ENCODE results near the gene SNTA1. TPM values are rescaled to one million over a fixed set of nuclear protein-coding genes. Genes with fewer than 3 reads are reported as not detected.

Gene SNTA1
- 14.6 TPM for polyA plus RNA-seq (2013, experiment 1 of 2)
- polyA plus RNA-seq (2013, experiment 2 of 2) = 14.4 TPM

DNA sequence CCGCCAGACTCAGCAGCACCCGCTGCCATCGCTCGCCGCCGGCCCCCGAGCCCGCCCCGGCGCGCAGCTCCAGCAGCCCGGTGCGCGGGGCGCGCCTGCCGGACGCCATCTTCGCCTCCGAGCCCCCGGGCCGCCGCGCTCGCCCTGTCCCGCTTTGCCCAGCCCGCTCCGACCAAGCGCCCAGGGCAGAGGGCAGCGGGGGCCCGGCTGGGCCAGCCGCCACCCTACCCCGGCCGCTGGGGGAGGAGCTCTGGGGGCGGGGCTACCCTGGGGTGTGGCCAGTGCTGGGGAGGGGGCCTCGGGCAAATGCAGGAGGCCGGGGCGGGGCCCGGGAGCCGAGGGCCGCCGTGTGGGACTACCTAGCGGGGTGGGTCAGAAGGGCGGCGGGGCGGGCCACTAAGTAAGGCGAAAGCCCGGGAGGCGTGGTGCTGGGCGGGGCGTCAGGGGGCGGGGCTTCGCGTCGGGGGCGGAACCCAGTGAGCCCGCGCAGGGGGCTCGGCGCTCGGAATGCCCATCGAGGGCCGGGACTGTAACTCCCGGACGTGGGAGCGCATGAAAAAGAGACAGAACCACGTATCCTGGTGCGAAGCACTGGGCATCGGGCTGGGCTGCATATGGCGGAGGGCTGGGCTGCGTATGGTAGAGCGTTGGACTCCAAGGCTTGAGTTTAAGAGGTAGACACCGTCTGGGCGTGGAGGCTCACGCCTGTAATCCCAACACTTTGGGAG is at the start of gene SNTA1:
SNTA1 (minus strand) TSS at position 252 of the 728 bp plus-strand sequence; CDS start at position 109, 143 bp downstream.
- Histone ChIP-seq H3K4me3 (ENCODE audit: insufficient read depth in 1 of 2, low read depth in 1 of 2, low read length in 2 of 2) (peak within 1 kb of the TSS; percentile 74 to 88), H3K14ac (ENCODE audit: low read length in 2 of 2) (peak within 1 kb of the TSS in 1 of 2 experiments; percentile 90), H3K4me1 (ENCODE audit: control insufficient read depth, insufficient read depth, low read depth, low read length) (peaks cover 15% of the 10 kb centered on the region), H3K9me3 (ENCODE audit: control insufficient read depth, low read length) (no peaks in the 10 kb centered on the region), H3K18ac (ENCODE audit: low read depth in 1 of 2, low read length in 2 of 2) (peak within 1 kb of the TSS; percentile 64 to 75), H3K4ac (ENCODE audit: low read depth in 1 of 2, low read length in 2 of 2) (peak within 1 kb of the TSS; percentile 24 to 73), H2BK15ac (ENCODE audit: low read depth, poor library complexity, severe bottlenecking) (peak within 1 kb of the TSS; percentile 92), H2AK5ac (ENCODE audit: low read length, severe bottlenecking) (no peak within 1 kb of the TSS), H4K8ac (ENCODE audit: low read length) (peak within 1 kb of the TSS; percentile 73), H2BK5ac (ENCODE audit: low read depth, low read length, poor library complexity, severe bottlenecking) (no peak within 1 kb of the TSS), H3K27ac (ENCODE audit: low read length, poor library complexity, severe bottlenecking) (no peak within 1 kb of the TSS), H2BK12ac (ENCODE audit: low read length in 2 of 2) (peak within 1 kb of the TSS; percentile 45 to 57), H3K23ac (ENCODE audit: low read length in 2 of 2) (peak within 1 kb of the TSS in 1 of 2 experiments; percentile 86), H2AFZ (ENCODE audit: low read depth, low read length) (peak within 1 kb of the TSS; percentile 92), H4K91ac (ENCODE audit: low read length) (no peak within 1 kb of the TSS), H3K4me2 (ENCODE audit: low read length, poor library complexity, severe bottlenecking) (peak within 1 kb of the TSS; percentile 88), H3K79me1 (replicated peaks; ENCODE audit: low read length, poor library complexity, severe bottlenecking) (no peaks in the 10 kb centered on the region), H3K27me3 (ENCODE audit: control insufficient read depth in 1 of 2, insufficient read depth in 1 of 2, low read length in 2 of 2) (no peaks in the 10 kb centered on the region), H3K9ac (ENCODE audit: low read length) (peak within 1 kb of the TSS; percentile 85), H3K36me3 (ENCODE audit: control insufficient read depth in 1 of 2, insufficient read depth in 2 of 2, low read depth in 1 of 2, low read length in 2 of 2) (peaks cover 0 to 1% of the 10 kb centered on the region in 2 experiments), H2BK120ac (ENCODE audit: low read depth, low read length) (peak within 1 kb of the TSS; percentile 82)
- 2% methylated on average over 66 of the region's 75 CpGs for WGBS
- DNase-seq = peak; percentile 83

DNA sequence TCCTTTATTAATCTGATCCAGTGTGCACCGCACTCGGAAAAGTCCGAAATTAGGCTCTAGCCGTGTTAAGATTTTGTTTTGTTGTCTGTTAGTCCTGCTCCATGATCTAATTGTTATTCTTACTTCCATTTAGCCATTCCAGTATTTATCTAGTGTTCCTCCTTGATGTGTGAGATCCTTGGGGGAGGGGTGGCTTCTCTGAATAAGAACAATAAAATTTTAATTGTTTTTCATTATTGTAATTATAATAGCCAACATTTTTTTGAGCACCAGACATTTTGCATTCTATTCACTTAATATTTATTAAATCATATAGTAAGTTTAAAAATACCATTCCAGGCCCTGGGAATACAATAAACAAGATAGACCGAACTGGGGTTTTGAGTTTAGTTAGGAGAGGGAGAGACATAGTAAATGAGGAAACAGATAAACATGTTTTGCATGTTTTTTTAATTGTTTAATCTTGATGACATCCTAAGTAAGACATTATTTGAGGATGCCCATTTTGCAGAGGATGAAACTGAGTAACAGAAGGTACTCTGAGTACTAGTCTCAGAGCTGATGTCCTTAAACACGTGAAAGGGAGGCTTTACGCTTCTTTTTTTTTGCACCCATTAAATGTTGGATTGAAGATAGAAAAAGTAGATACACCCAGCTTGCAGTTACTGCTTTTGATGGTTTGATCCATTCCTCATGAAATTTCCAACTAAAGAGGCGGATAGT is 47.5 kb upstream of the SNTA1 start:
- DNase-seq = peak; percentile 16
- peak overlapping the region; percentile 96 for H3K9ac ChIP-seq (ENCODE audit: low read length)
- no peaks in the 10 kb centered on the region for H3K9me3 ChIP-seq (ENCODE audit: control insufficient read depth, low read length)
- H2BK12ac ChIP-seq (ENCODE audit: low read length in 2 of 2) = no peak overlapping the region
- peak overlapping the region; percentile 62 for H3K4me2 ChIP-seq (ENCODE audit: low read length, poor library complexity, severe bottlenecking)
- no peak overlapping the region for H4K91ac ChIP-seq (ENCODE audit: low read length)
- no peak overlapping the region for H2BK120ac ChIP-seq (ENCODE audit: low read depth, low read length)
- H3K79me1 ChIP-seq (replicated peaks; ENCODE audit: low read length, poor library complexity, severe bottlenecking) = peaks cover 21% of the 10 kb centered on the region
- no peak overlapping the region for H4K8ac ChIP-seq (ENCODE audit: low read length)
- no peak overlapping the region for H3K18ac ChIP-seq (ENCODE audit: low read depth in 1 of 2, low read length in 2 of 2)
- H3K27ac ChIP-seq (ENCODE audit: low read length, poor library complexity, severe bottlenecking) = no peak overlapping the region
- H2AK5ac ChIP-seq (ENCODE audit: low read length, severe bottlenecking) = no peak overlapping the region
- no peak overlapping the region for H2BK5ac ChIP-seq (ENCODE audit: low read depth, low read length, poor library complexity, severe bottlenecking)
- no peak overlapping the region for H3K14ac ChIP-seq (ENCODE audit: low read length in 2 of 2)
- peak overlapping the region in 1 of 2 experiments; percentile 9 for H3K4ac ChIP-seq (ENCODE audit: low read depth in 1 of 2, low read length in 2 of 2)
- no peaks in the 10 kb centered on the region for H3K36me3 ChIP-seq (ENCODE audit: control insufficient read depth in 1 of 2, insufficient read depth in 2 of 2, low read depth in 1 of 2, low read length in 2 of 2)
- no peak overlapping the region for H2BK15ac ChIP-seq (ENCODE audit: low read depth, poor library complexity, severe bottlenecking)
- WGBS = 80% methylated on average over 4 of the region's 8 CpGs
- no peaks in the 10 kb centered on the region for H3K27me3 ChIP-seq (ENCODE audit: control insufficient read depth in 1 of 2, insufficient read depth in 1 of 2, low read length in 2 of 2)
- H3K4me1 ChIP-seq (ENCODE audit: control insufficient read depth, insufficient read depth, low read depth, low read length) = peaks cover 1% of the 10 kb centered on the region
- H3K4me3 ChIP-seq (ENCODE audit: insufficient read depth in 1 of 2, low read depth in 1 of 2, low read length in 2 of 2) = peak overlapping the region; percentile 76 to 98
- H3K23ac ChIP-seq (ENCODE audit: low read length in 2 of 2) = no peak overlapping the region
- no peak overlapping the region for H2AFZ ChIP-seq (ENCODE audit: low read depth, low read length)

DNA sequence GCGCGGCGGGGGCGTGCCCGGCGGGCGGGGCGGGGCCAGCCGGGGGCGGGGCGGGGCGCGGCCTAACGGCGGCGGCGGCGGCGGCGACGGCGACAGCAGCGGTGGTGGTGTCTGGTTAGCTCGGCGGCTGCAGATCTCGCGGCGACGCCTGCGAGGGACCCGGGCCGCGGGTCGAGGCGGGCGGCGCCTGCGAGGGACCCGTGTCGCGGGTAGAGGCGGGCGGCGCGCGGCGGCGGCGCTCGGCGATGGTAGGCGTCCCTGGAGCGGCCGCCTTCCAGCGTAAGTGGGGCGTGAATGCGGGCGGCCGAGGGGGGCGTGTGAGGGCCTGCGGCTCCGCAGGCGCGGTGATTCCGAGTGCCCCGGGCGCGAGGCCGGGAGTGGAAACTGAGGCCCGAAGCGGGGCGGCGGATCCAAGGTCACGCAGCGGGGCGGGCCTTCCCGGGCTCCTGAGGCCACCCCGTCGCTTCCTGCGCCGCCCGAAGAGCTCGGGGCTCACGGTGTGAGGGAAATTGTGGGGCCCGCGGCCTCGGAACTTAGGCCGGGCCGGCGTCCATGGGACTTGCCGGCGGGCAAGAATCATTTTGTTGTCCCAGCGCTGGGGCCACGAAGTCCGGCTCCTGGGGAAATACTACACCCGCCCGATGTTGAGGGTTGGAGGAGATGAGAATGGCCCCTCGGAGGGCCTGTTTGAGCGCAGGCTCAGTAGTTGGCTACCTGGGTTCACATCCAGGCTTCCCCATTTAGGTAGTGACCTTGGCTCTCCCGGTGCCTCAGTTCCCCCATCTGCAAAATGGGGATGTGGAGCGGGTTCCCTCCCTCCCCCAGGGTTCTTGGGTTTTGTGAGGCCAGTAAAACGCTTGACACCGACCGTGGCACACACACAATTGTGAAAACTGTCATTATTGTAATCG is 46.7 kb upstream of the SNTA1 start, which contains the start of gene CBFA2T2:
CBFA2T2 (plus strand) TSS at position 74 of the 911 bp plus-strand sequence; CDS start at position 246, 172 bp downstream.
- Histone ChIP-seq H3K4me3 (ENCODE audit: insufficient read depth in 1 of 2, low read depth in 1 of 2, low read length in 2 of 2) (peak within 1 kb of the TSS; percentile 76 to 98), H2AK5ac (ENCODE audit: low read length, severe bottlenecking) (no peak within 1 kb of the TSS), H3K4me1 (ENCODE audit: control insufficient read depth, insufficient read depth, low read depth, low read length) (peaks cover 1% of the 10 kb centered on the region), H3K36me3 (ENCODE audit: control insufficient read depth in 1 of 2, insufficient read depth in 2 of 2, low read depth in 1 of 2, low read length in 2 of 2) (no peaks in the 10 kb centered on the region), H3K27me3 (ENCODE audit: control insufficient read depth in 1 of 2, insufficient read depth in 1 of 2, low read length in 2 of 2) (no peaks in the 10 kb centered on the region), H3K27ac (ENCODE audit: low read length, poor library complexity, severe bottlenecking) (peak within 1 kb of the TSS; percentile 79), H3K4me2 (ENCODE audit: low read length, poor library complexity, severe bottlenecking) (peak within 1 kb of the TSS; percentile 88), H2BK15ac (ENCODE audit: low read depth, poor library complexity, severe bottlenecking) (no peak within 1 kb of the TSS), H3K23ac (ENCODE audit: low read length in 2 of 2) (no peak within 1 kb of the TSS), H4K8ac (ENCODE audit: low read length) (peak within 1 kb of the TSS; percentile 52), H4K91ac (ENCODE audit: low read length) (peak within 1 kb of the TSS; percentile 68), H3K18ac (ENCODE audit: low read depth in 1 of 2, low read length in 2 of 2) (peak within 1 kb of the TSS; percentile 93 to 94), H3K79me1 (replicated peaks; ENCODE audit: low read length, poor library complexity, severe bottlenecking) (peaks cover 21% of the 10 kb centered on the region), H3K9ac (ENCODE audit: low read length) (peak within 1 kb of the TSS; percentile 98), H3K9me3 (ENCODE audit: control insufficient read depth, low read length) (no peaks in the 10 kb centered on the region), H2BK12ac (ENCODE audit: low read length in 2 of 2) (peak within 1 kb of the TSS in 1 of 2 experiments; percentile 18), H2BK120ac (ENCODE audit: low read depth, low read length) (peak within 1 kb of the TSS; percentile 29), H2AFZ (ENCODE audit: low read depth, low read length) (peak within 1 kb of the TSS; percentile 82), H2BK5ac (ENCODE audit: low read depth, low read length, poor library complexity, severe bottlenecking) (peak within 1 kb of the TSS; percentile 51), H3K14ac (ENCODE audit: low read length in 2 of 2) (peak within 1 kb of the TSS; percentile 18 to 43), H3K4ac (ENCODE audit: low read depth in 1 of 2, low read length in 2 of 2) (peak within 1 kb of the TSS; percentile 81 to 94)
- 2% methylated on average over 93 of the region's 105 CpGs for WGBS
- DNase-seq = peak; percentile 77
